Naive thymus-derived CD4-positive, alpha-beta T cell (primary cell): Measurements from ENCODE around the gene TUBA4A. TPM values are rescaled to one million over a fixed set of nuclear protein-coding genes. Genes with fewer than 3 reads are reported as not detected.
"Not testable (repeated sequence)": the region's sequence is repeated elsewhere in the genome, so short reads cannot be mapped to it uniquely, and the experiment has no call there.

Experiments used
- ATAC-seq: fragments of 150-1000 bp; cut with Tn5 transposase; 2 replicates; pipeline ENCODE4 v1.10.0; 2021; ENCODE audit warnings: mild to moderate bottlenecking, moderate library complexity
- CTCF ChIA-PET: fragments of 350-600 bp; sonication (Branson Sonifier 250); formaldehyde crosslinking; loops from one replicate; lab custom pipeline; 2021; ENCODE audit warnings: antibody characterized with exemption; lab: Charles Lee
- POLR2A ChIA-PET: fragments of 350-600 bp; sonication (Branson Sonifier 250); formaldehyde crosslinking; loops from one replicate; lab custom pipeline; 2021; ENCODE audit warnings: antibody characterized with exemption, inconsistent platforms; lab: Charles Lee
- DNase-seq, 9 donors: peaks; one replicate each; pipeline versions ENCODE4 v3.0.0 to v3.0.0-alpha.2; 2020 to 2022; ENCODE audit warnings: mixed read lengths in 1 of 9
- H3K27ac ChIP-seq: one replicate; pipeline ENCODE4 v1.7.0; 2013; ENCODE audit warnings: mild to moderate bottlenecking, low read depth, low read length, moderate library complexity
- H3K27me3 ChIP-seq, 2 donors: one replicate each; pipeline ENCODE4 v1.7.0; 2013; ENCODE audit warnings: low read length in 2 of 2, mild to moderate bottlenecking in 2 of 2, moderate library complexity in 2 of 2; ENCODE audit not compliant: control insufficient read depth in 2 of 2, insufficient read depth in 2 of 2
- H3K36me3 ChIP-seq, 3 experiments: 1 replicate in 2 of 3; 2 replicates in 1 of 3; pipeline ENCODE4 v1.7.0; 2013; ENCODE audit warnings: low read length in 3 of 3, mild to moderate bottlenecking in 3 of 3, moderate library complexity in 1 of 3; ENCODE audit not compliant: insufficient read depth in 3 of 3, control insufficient read depth in 2 of 3
- H3K4me1 ChIP-seq, 2 donors: one replicate each; pipeline ENCODE4 v1.7.0; 2013; ENCODE audit warnings: low read length in 2 of 2, mild to moderate bottlenecking in 2 of 2, moderate library complexity in 1 of 2; ENCODE audit not compliant: control insufficient read depth in 2 of 2, insufficient read depth in 2 of 2
- H3K4me3 ChIP-seq: 2 replicates; pipeline ENCODE4 v1.7.0; 2013; ENCODE audit warnings: mild to moderate bottlenecking, low read length
- H3K9me3 ChIP-seq, 3 experiments: 1 replicate in 2 of 3; 2 replicates in 1 of 3; pipeline ENCODE4 v1.7.0; 2013; ENCODE audit warnings: low read length in 3 of 3; ENCODE audit not compliant: control insufficient read depth in 2 of 3
- H3K27ac Mint-ChIP-seq, 9 donors: one replicate each; pipeline ENCODE4 v1.8.0; 2020 to 2022; ENCODE audit warnings: mixed read lengths in 9 of 9, mild to moderate bottlenecking in 8 of 9, moderate library complexity in 5 of 9, inconsistent platforms in 2 of 9
- H3K27me3 Mint-ChIP-seq, 5 donors: one replicate each; pipeline ENCODE4 v1.8.0; 2021 to 2022; ENCODE audit warnings: mixed read lengths in 5 of 5, mild to moderate bottlenecking in 1 of 5
- H3K36me3 Mint-ChIP-seq, 5 donors: one replicate each; pipeline ENCODE4 v1.8.0; 2020 to 2022; ENCODE audit warnings: mixed read lengths in 5 of 5, mild to moderate bottlenecking in 3 of 5, inconsistent platforms in 1 of 5
- H3K4me1 Mint-ChIP-seq, 7 donors: one replicate each; pipeline ENCODE4 v1.8.0; 2020 to 2022; ENCODE audit warnings: mixed read lengths in 7 of 7, mild to moderate bottlenecking in 3 of 7, inconsistent platforms in 1 of 7
- H3K4me3 Mint-ChIP-seq, 10 donors: one replicate each; pipeline ENCODE4 v1.8.0; 2020 to 2022; ENCODE audit warnings: mild to moderate bottlenecking in 10 of 10, mixed read lengths in 10 of 10, moderate library complexity in 6 of 10, inconsistent platforms in 2 of 10
- H3K9me3 Mint-ChIP-seq, 11 donors: one replicate each; pipeline ENCODE4 v1.8.0; 2020 to 2022; ENCODE audit warnings: mixed read lengths in 11 of 11, mild to moderate bottlenecking in 4 of 11, inconsistent platforms in 1 of 11, moderate library complexity in 1 of 11
- intact Hi-C, 2 donors: fragments of 100-400 bp; cut with micrococcal nuclease; formaldehyde crosslinking; loops; one replicate each; pipeline ENCODE4 v1.15.1; 2023
- polyA plus RNA-seq, 2 donors: library from polyadenylated mRNA; unstranded; fragments of 300-500 nt; fragmentation: Illumina TruSeq; gene quantifications; one replicate each; pipeline ENCODE4 v1.2.3, GENCODE V29; 2021
- total RNA-seq, 6 experiments: library from RNA in 5 of 6; stranded (reverse) in 5 of 6; gene quantifications; 1 replicate in 5 of 6; 2 replicates in 1 of 6; pipeline ENCODE4 v1.2.3 and lab custom pipeline; 2021 to 2026

The TUBA4A gene
- total and polyA plus RNA-seq, 7 experiments from 2014 or later, result 82.9 to 336 (median 183) TPM

DNA sequence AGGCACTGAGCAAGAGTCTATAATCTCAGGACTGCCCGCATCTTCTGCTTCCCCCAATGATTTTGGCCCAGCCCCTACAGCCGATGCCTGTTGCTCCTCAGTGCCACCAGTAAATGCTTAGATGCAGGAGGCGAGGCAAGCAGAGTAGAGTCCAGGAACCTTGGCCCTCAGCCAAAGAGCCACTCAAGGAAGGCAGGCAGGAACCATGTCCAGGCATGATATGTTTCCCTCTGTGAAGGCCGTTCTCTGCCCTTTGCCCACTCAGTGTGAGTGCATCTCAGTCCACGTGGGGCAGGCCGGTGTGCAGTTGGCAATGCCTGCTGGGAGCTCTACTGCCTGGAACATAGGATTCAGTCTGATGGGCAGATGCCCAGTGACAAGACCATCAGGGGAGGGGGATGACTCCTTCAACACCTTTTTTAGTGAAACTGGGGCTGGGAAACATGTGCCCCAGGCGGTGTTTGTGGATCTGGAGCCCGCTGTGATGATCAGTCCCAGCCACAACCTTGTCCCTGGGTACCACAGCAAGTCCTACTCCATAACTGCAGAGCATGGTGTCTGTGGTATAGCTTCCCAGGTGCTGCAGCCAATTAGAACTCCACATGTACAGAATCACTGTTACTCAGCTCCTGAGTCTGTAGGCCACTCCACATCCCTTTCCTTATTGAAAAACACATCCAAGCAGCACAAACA, 15.8 kb upstream of the TUBA4A start:
- no peaks in the 10 kb centered on the region for H3K36me3 ChIP-seq
- no peak overlapping the region for H3K27ac ChIP-seq
- peaks cover 0 to 14% (median 0%) of the 10 kb centered on the region in 5 donors for H3K27me3 Mint-ChIP-seq
- ChIA-PET CTCF (no interaction called here), POLR2A (interaction anchor here (0.8 to 0.9 kb wide), 3 partner anchors 9 to 41 kb away, joined by 3 read pairs; partner anchors contain the start of gene DNAJB2)
- no peaks in the 10 kb centered on the region for H3K4me1 Mint-ChIP-seq
- H3K4me3 Mint-ChIP-seq, result no peak overlapping the region
- ATAC-seq (no peak), DNase-seq (no peak)
- intact Hi-C loops, result no loop called here
- H3K36me3 Mint-ChIP-seq, result no peaks in the 10 kb centered on the region
- H3K9me3 ChIP-seq, result no peaks in the 10 kb centered on the region
- no peaks in the 10 kb centered on the region for H3K9me3 Mint-ChIP-seq
- no peaks in the 10 kb centered on the region for H3K4me1 ChIP-seq
- no peak overlapping the region for H3K4me3 ChIP-seq
- H3K27me3 ChIP-seq, result no peaks in the 10 kb centered on the region
- no peak overlapping the region for H3K27ac Mint-ChIP-seq

DNA sequence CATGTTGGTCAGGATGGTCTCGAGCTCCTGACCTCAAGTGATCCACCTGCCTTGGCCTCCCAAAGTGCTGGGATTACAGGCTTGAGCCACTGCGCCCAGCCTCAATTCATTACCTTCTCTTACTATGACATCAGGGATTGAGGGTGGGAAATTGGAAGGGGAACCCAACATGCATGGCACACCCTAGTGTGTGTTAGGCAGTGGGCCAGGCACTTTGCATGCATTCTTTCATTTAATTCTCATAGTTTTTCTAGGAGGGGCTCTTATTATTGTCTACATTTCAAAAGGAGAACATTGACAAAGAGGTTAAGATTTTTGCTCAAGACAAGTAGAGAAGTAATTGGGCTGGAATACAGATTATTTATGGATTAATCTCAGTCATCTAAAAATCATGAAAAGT, 14.6 kb upstream of the TUBA4A start:
- no peak for DNase-seq
- Mint-ChIP-seq H3K4me1 (no peaks in the 10 kb centered on the region), H3K4me3 (no peak overlapping the region), H3K36me3 (no peaks in the 10 kb centered on the region), H3K27me3 (peaks cover 0 to 9% (median 0%) of the 10 kb centered on the region in 5 donors), H3K27ac (no peak overlapping the region), H3K9me3 (no peaks in the 10 kb centered on the region)
- ATAC-seq, result no peak
- H3K4me3 ChIP-seq, result no peak overlapping the region
- H3K27me3 ChIP-seq, result no peaks in the 10 kb centered on the region
- H3K27ac ChIP-seq, result no peak overlapping the region
- intact Hi-C loops, result no loop called here
- POLR2A ChIA-PET, result no interaction called here
- H3K36me3 ChIP-seq, result no peaks in the 10 kb centered on the region
- H3K9me3 ChIP-seq, result no peaks in the 10 kb centered on the region
- no peaks in the 10 kb centered on the region for H3K4me1 ChIP-seq
- CTCF ChIA-PET, result no interaction called here

DNA sequence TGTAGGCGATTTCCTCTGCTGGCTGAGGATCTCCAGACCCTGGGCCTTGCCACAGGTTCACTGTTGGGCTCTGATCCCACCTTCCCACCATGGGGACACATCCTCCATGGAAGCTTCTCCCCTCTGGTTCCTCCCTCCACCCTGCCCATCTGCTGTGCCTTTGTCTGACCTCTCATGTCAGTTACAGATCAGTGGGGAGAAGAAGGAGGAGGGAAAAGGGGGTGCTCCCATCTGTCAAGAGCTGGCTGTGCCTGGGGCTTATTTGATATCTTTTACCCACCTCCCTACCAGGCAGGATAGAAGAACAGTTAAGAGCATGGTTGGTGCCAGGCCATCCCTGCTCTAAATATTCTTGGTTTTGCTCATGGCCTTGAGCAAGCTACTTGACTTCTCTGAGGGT, 13.2 kb upstream of the TUBA4A start:
- ChIA-PET CTCF (no interaction called here), POLR2A (interaction anchor here (1.8 kb wide), 1 partner anchor 12 kb away, joined by 6 read pairs; no protein-coding TSS in a partner anchor)
- H3K4me1 ChIP-seq, result no peaks in the 10 kb centered on the region
- no peaks in the 10 kb centered on the region for H3K27me3 ChIP-seq
- ATAC-seq, result no peak
- Mint-ChIP-seq H3K4me3 (no peak overlapping the region), H3K27ac (peak overlapping the region in 1 of 9 donors; percentile 8), H3K9me3 (no peaks in the 10 kb centered on the region), H3K36me3 (no peaks in the 10 kb centered on the region), H3K4me1 (peaks cover 0 to 3% (median 0%) of the 10 kb centered on the region in 7 donors), H3K27me3 (peaks cover 0 to 9% (median 0%) of the 10 kb centered on the region in 5 donors)
- no peaks in the 10 kb centered on the region for H3K36me3 ChIP-seq
- H3K4me3 ChIP-seq, result no peak overlapping the region
- no peaks in the 10 kb centered on the region for H3K9me3 ChIP-seq
- no peak overlapping the region for H3K27ac ChIP-seq
- intact Hi-C loops, result no loop called here
- DNase-seq, result no peak

DNA sequence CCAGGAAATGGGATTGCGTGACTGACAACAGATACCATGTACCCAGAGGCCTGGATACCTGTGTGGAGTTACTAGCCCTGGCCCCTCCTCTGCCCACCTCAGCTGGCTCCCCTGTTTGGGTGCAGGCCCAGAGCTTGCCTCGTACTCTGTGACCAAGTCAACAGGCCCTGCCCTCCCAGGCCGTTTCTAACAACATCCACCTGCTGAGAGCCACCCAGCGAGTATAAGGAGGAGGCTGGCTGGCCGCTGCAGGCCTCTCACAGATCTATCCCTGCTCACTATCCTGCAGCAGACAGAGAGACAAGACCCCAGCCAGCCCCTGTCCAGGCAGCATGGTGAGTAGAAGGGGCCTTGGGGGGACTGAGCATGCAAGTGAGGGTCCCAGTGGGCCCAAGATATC, 12.5 kb upstream of the TUBA4A start:
- Mint-ChIP-seq H3K27ac (no peak overlapping the region), H3K9me3 (no peaks in the 10 kb centered on the region), H3K4me3 (no peak overlapping the region), H3K27me3 (peaks cover 0 to 13% (median 0%) of the 10 kb centered on the region in 5 donors), H3K36me3 (no peaks in the 10 kb centered on the region), H3K4me1 (peaks cover 0 to 3% (median 0%) of the 10 kb centered on the region in 7 donors)
- ChIA-PET POLR2A (interaction anchor here (1.0 to 1.8 kb wide), 3 partner anchors 12 to 39 kb away, joined by 4 to 6 read pairs (median 5); no protein-coding TSS in a partner anchor), CTCF (no interaction called here)
- H3K27ac ChIP-seq, result no peak overlapping the region
- no peaks in the 10 kb centered on the region for H3K4me1 ChIP-seq
- no peak for ATAC-seq
- no peak for DNase-seq
- no peaks in the 10 kb centered on the region for H3K9me3 ChIP-seq
- no peaks in the 10 kb centered on the region for H3K27me3 ChIP-seq
- intact Hi-C loops, result no loop called here
- H3K36me3 ChIP-seq, result no peaks in the 10 kb centered on the region
- no peak overlapping the region for H3K4me3 ChIP-seq

DNA sequence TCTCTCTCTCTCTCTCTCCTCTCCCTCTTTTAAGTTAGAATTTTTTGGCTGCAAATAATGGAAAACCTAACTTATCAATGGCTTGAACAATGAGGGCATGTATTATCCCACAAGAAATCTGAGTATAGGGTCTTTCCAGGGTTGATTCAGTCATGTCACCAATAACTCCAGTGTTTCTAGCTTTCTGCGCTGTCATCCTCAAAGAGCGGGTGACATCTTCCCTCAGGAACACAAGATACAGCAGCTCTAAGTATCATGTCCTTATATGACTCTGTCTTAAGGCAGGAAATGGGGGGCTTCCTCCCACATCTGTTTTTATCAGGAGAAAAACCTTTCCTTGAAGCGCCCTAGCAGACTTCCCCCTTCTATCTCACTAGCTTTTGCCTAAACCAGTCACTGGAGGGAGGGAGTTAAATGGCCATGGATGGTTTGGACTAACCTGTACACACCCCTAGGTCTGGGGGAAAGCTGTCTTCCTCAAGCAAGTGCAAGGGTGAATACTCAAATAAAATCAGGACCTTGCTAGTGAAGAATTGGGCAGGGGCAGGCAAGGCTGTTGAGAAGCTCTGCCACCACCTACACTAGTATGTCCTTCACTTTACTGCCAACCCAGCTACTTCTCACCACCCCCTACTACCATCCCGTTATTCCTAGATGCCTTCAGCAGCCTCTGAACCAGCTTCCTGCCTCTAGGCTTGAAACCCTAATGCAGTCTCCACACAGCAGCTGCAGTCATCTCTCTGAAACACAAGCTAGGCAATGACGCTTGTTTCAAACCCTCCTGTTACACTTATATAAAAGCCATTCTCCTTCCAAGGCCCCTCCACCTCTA, 7.5 kb upstream of the TUBA4A start:
- H3K4me3 Mint-ChIP-seq, result no peak overlapping the region
- no peak overlapping the region for H3K27ac ChIP-seq
- no peak for DNase-seq
- H3K4me1 Mint-ChIP-seq, result peaks cover 0 to 4% (median 2%) of the 10 kb centered on the region in 7 donors
- H3K36me3 ChIP-seq, result no peaks in the 10 kb centered on the region
- ChIA-PET CTCF (interaction anchor here (0.6 to 1.5 kb wide), 6 partner anchors 15 to 1199 kb away, joined by 3 to 4 read pairs (median 3); no protein-coding TSS in a partner anchor), POLR2A (interaction anchor here (0.9 to 1.9 kb wide), 5 partner anchors 8 to 86 kb away, joined by 3 to 12 read pairs (median 5); partner anchors contain the start of genes DNAJB2 and TUBA4B)
- peaks cover 0 to 25% (median 0%) of the 10 kb centered on the region in 5 donors for H3K27me3 Mint-ChIP-seq
- ATAC-seq, result no peak
- H3K9me3 ChIP-seq, result no peaks in the 10 kb centered on the region
- intact Hi-C loops, result no loop called here
- no peaks in the 10 kb centered on the region for H3K36me3 Mint-ChIP-seq
- H3K9me3 Mint-ChIP-seq, result no peaks in the 10 kb centered on the region
- no peaks in the 10 kb centered on the region for H3K27me3 ChIP-seq
- no peak overlapping the region for H3K4me3 ChIP-seq
- no peaks in the 10 kb centered on the region for H3K4me1 ChIP-seq
- no peak overlapping the region for H3K27ac Mint-ChIP-seq

DNA sequence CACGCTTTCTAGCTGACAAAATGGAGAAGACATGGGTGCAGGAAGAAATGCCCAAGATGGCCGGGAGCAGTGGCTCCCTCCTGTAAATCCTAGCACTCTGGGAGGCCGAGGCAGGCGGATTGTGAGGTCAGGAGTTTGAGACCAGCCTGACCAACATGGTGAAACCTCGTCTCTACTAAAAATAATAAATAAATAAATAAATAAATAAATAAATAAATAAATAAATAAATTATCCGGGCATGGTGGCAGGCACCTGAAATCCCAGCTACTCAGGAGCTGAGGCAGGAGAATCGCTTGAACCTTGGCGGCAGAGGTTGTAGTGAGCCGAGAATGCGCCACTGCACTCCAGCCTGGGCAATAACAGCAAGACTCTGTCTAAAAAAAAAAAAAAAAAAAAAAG, 5.2 kb upstream of the TUBA4A start:
- not testable (repeated sequence) for DNase-seq, H3K4me3 ChIP-seq, H3K27me3 ChIP-seq, H3K4me1 ChIP-seq, H3K4me3 Mint-ChIP-seq, ATAC-seq, H3K36me3 ChIP-seq, H3K9me3 Mint-ChIP-seq, H3K9me3 ChIP-seq, H3K36me3 Mint-ChIP-seq, H3K27ac ChIP-seq, H3K27ac Mint-ChIP-seq
- CTCF ChIA-PET, result interaction anchor here (1.1 to 1.5 kb wide), 2 partner anchors 14 to 36 kb away, joined by 3 to 5 read pairs; no protein-coding TSS in a partner anchor
- Mint-ChIP-seq H3K4me1 (peaks cover 4 to 15% (median 11%) of the 10 kb centered on the region in 7 donors), H3K27me3 (peaks cover 0 to 25% (median 0%) of the 10 kb centered on the region in 5 donors)
- POLR2A ChIA-PET, result interaction anchor here (1.1 to 1.9 kb wide), 3 partner anchors 10 to 31 kb away, joined by 3 to 7 read pairs (median 3); partner anchors contain the start of genes ANKZF1 and ATG9A
- intact Hi-C loops, result loop anchor here (10.0 kb wide), 2 partner anchors 694 to 974 kb away; partner anchors contain the start of genes CNOT9 (in 1 of the 2) and USP37 (in 1 of the 2)
